Kidney epithelial cell (primary cell): ENCODE data around the gene TP53BP2. TPM values are rescaled to one million over a fixed set of nuclear protein-coding genes. Genes with fewer than 3 reads are reported as not detected.

Experiments used
- DNase-seq: peaks from one replicate; pipeline ENCODE4 v3.0.0-alpha.2; 2010; ENCODE audit warnings: low read depth
- H3K27me3 ChIP-seq: 2 replicates; pipeline ENCODE4 v1.6.0; 2011; ENCODE audit warnings: low read length; ENCODE audit not compliant: control insufficient read depth, insufficient read depth
- H3K36me3 ChIP-seq: 2 replicates; pipeline ENCODE4 v1.5.1; 2011; ENCODE audit warnings: low read length; ENCODE audit not compliant: control insufficient read depth, insufficient read depth
- H3K4me3 ChIP-seq: 2 replicates; pipeline ENCODE4 v1.5.1; 2011; ENCODE audit warnings: low read depth, mild to moderate bottlenecking, control low read depth, low read length
- total RNA-seq: library from RNA; depleted of rRNA; stranded (reverse); fragments of >200 nt; gene quantifications from 2 replicates; pipeline ENCODE4 v1.2.3, GENCODE V29; 2015
- TF ChIP-seq, protein P1 (sequence below): IDR thresholded peaks from 2 replicates; pipeline ENCODE4 v1.5.1; 2011; ENCODE audit warnings: mild to moderate bottlenecking, moderate library complexity, low read length, control low read depth, inconsistent platforms; ENCODE audit not compliant: insufficient read depth, poor library complexity, severe bottlenecking

TP53BP2 gene
- total RNA-seq, 1 donor from 2014 or later = 97.1 TPM

DNA sequence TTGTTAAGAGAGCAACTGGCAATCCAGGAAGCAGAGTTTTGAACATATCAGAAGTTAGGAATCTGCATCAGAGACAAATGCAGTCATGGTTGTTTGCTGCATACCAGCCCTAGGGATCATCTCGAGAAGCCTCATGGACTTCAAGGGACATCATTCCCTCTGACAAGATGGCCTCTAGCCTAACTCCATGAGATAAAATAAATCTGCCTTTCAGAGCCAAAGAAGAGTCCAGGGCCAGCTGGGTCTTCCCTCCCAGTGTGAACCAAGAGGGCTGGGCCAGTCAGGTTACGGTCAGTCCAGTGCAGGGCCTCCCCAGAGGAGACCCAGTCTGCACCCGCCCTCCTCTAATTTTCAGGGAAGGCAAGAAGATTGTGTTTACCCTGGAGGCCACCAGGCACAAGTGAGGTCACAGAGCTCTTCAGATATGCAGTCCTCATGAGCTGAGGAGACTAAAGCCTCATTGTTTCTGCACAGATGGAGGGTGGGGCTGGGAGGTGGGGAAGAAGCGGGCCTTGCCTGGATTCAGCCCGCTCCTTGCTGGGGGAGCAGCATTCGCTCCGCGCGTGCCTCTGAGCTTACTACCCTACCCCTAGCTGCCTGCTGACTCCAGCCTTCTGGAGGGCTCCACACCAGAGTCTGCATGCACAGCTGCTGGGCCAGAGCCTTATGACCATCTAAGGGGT lies 80.6 kb downstream of the TP53BP2 start:
- TF ChIP-seq, protein P1, sequence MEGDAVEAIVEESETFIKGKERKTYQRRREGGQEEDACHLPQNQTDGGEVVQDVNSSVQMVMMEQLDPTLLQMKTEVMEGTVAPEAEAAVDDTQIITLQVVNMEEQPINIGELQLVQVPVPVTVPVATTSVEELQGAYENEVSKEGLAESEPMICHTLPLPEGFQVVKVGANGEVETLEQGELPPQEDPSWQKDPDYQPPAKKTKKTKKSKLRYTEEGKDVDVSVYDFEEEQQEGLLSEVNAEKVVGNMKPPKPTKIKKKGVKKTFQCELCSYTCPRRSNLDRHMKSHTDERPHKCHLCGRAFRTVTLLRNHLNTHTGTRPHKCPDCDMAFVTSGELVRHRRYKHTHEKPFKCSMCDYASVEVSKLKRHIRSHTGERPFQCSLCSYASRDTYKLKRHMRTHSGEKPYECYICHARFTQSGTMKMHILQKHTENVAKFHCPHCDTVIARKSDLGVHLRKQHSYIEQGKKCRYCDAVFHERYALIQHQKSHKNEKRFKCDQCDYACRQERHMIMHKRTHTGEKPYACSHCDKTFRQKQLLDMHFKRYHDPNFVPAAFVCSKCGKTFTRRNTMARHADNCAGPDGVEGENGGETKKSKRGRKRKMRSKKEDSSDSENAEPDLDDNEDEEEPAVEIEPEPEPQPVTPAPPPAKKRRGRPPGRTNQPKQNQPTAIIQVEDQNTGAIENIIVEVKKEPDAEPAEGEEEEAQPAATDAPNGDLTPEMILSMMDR = no peak
- DNase-seq = no peak
- Histone ChIP-seq H3K36me3 (peaks cover 4% of the 10 kb centered on the region), H3K4me3 (no peak overlapping the region), H3K27me3 (no peaks in the 10 kb centered on the region)

DNA sequence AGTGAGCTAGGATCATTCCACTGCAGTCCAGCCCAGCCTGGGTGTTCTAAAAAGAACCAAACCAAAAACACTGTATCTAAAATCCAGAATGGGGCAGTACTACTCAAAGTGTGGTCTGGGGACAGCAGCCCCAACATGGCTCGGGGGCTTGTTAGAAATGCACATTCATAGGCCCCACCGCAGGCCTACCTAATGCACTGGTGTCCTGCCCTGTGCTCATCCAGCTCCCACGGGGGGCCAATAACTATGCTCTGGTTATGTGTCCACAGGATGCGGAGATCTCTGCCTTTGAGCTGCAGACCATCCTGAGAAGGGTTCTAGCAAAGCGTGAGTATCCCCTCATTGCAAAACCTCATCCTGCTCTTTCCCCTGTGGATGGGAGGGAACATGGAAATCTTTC lies 81.9 kb downstream of the TP53BP2 start:
- DNase-seq = no peak
- Histone ChIP-seq H3K4me3 (no peak overlapping the region), H3K36me3 (peaks cover 6% of the 10 kb centered on the region), H3K27me3 (no peaks in the 10 kb centered on the region)
- TF ChIP-seq, protein P1 = no peak

DNA sequence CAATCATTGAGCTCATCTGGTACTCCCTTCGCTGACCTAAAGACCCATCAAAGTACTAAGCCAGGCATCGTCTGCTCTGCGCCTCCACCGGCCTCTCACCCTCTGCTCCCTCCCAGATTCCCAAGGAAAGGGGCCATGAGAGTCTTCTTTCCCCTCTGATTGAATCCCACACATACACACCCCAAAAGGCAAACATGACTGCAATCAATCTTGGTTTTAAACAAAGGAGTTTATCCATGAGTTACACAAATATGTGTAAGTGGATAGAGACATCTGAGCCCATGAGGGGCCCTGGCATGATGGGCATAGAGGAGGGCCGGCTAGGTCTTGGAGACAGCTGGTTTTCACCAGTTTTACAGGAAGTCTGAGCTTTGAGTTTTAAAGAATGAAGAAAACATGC lies 82.5 kb downstream of the TP53BP2 start:
- Histone ChIP-seq H3K4me3 (no peak overlapping the region), H3K36me3 (peaks cover 6% of the 10 kb centered on the region), H3K27me3 (no peaks in the 10 kb centered on the region)
- TF ChIP-seq, protein P1 = no peak
- no peak for DNase-seq

DNA sequence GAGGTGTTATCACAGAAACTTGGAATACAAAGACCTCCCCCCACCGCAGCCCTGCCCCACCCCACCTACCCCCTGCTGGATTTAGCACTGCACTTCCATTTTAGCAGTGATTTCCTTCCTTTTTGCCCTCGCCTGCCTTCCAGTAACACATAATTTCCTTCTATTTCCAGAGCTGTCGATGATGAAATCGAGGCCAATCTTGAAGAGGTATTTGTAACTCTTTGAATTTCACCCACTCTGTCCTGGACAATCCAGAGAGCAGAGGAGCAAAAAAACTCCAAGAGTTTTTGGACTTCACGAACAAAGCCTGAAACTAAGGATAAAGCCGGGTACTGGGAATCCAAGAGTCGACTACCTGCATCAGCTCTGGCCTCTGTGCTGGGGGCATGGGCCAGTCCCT lies 84.3 kb downstream of the TP53BP2 start:
- H3K27me3 ChIP-seq = no peaks in the 10 kb centered on the region
- no peak overlapping the region for H3K4me3 ChIP-seq
- peaks cover 4% of the 10 kb centered on the region for H3K36me3 ChIP-seq
- TF ChIP-seq, protein P1 = no peak
- no peak for DNase-seq

DNA sequence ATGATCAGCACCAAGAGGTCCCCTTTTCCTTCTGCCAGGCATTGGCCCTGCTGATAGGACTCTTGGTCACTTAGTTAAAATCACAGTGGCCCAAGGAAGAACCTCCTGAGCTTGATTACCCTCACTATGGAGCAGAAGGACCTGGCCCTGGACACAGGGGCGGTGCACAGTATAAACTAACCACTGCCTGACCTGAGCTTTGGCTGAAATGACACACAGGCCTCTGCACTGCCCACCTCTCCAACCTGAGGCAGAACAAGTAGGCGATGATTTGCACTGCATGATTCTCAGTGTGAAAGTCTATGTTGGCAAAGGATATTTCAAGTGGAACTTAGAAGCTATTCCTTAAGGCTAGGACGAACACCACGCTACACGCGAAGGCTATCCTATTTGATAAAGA lies 84.9 kb downstream of the TP53BP2 start:
- Histone ChIP-seq H3K36me3 (peaks cover 5% of the 10 kb centered on the region), H3K27me3 (no peaks in the 10 kb centered on the region), H3K4me3 (no peak overlapping the region)
- TF ChIP-seq, protein P1 = no peak
- DNase-seq = no peak

DNA sequence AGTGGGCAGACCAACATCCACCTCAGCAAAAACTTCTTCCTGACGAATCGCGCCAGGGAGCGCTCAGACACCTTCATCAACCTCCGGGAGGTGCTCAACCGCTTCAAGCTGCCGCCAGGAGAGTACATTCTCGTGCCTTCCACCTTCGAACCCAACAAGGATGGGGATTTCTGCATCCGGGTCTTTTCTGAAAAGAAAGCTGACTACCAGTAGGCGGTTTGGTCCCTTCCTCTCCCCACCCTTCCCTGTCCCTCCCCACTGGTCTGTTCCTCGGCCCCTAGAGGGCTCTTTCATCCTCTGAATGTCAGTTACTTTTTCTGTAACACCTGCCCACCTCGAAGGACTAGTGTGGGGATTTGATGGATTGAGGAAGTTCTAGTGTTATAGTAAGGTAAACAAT lies 86.5 kb downstream of the TP53BP2 start:
- no peak overlapping the region for H3K4me3 ChIP-seq
- peaks cover 5% of the 10 kb centered on the region for H3K36me3 ChIP-seq
- DNase-seq = no peak
- TF ChIP-seq, protein P1 = no peak
- no peaks in the 10 kb centered on the region for H3K27me3 ChIP-seq
